Gastrocnemius medialis (tissue), 4 donors: ENCODE measurements around the gene ARHGEF18. TPM values are rescaled to one million over a fixed set of nuclear protein-coding genes. Genes with fewer than 3 reads are reported as not detected.

Source experiments
- ATAC-seq, 2 donors: fragments of 150-250 bp; one replicate each; pipeline ENCODE4 v1.9.1; 2016
- DNase-seq, 2 donors: peaks; one replicate each; pipeline ENCODE4 v3.0.0-alpha.2; 2019
- H3K27ac ChIP-seq, 4 donors: fragments of 200-600 bp; sonication (generic); 1 replicate in 1 of 4; 2 replicates in 3 of 4; pipeline ENCODE4 v1.5.1; 2016 to 2018; ENCODE audit warnings: mild to moderate bottlenecking in 2 of 4, moderate library complexity in 1 of 4
- H3K27me3 ChIP-seq, 3 donors: fragments of 200-600 bp; sonication (generic) in 2 of 3; 1 replicate in 1 of 3; 2 replicates in 2 of 3; pipeline versions ENCODE4 v1.5.1 to v1.6.0; 2016 to 2019; ENCODE audit warnings: mild to moderate bottlenecking in 1 of 3, moderate library complexity in 1 of 3
- H3K36me3 ChIP-seq, 2 donors: fragments of 200-600 bp; sonication (generic) in 1 of 2; one replicate each; pipeline ENCODE4 v1.5.1; 2017 to 2018
- H3K4me1 ChIP-seq, 2 donors: fragments of 200-600 bp; sonication (generic) in 1 of 2; one replicate each; pipeline ENCODE4 v1.5.1; 2016 to 2017; ENCODE audit warnings: mild to moderate bottlenecking in 2 of 2
- H3K4me3 ChIP-seq, 4 donors: fragments of 200-600 bp; sonication (generic) in 3 of 4; 1 replicate in 1 of 4; 2 replicates in 3 of 4; pipeline ENCODE4 v1.5.1; 2016 to 2019; ENCODE audit warnings: mild to moderate bottlenecking in 2 of 4
- H3K9me3 ChIP-seq, 3 donors: fragments of 200-600 bp; sonication (generic) in 2 of 3; 1 replicate in 1 of 3; 2 replicates in 2 of 3; pipeline ENCODE4 v1.5.1; 2016 to 2019
- POLR2A ChIP-seq, 2 donors: fragments of 450-650 bp; IDR thresholded peaks; one replicate each; pipeline ENCODE4 v1.6.1; 2017; ENCODE audit warnings: antibody characterized with exemption in 2 of 2, mild to moderate bottlenecking in 2 of 2, moderate library complexity in 2 of 2
- in situ Hi-C, 4 donors: fragments of 200-750 bp; cut with MboI; loops; one replicate each; pipeline versions ENCODE4 v1.15.0 to v1.8.0; 2017; ENCODE audit warnings: low sequenced_read_pairs in 4 of 4
- intact Hi-C: fragments of 100-400 bp; cut with DNase I; formaldehyde crosslinking; loops from one replicate; pipeline ENCODE4 v1.15.1; 2023; ENCODE audit warnings: low total_unique reads
- total RNA-seq, 4 donors: library from RNA; depleted of rRNA; stranded (reverse); fragments of >200 nt; gene quantifications; one replicate each; pipeline versions ENCODE4 v1.1.0 to v1.2.3, GENCODE V29; 2016
- TF ChIP-seq, protein P1 (sequence below), 5 experiments: fragments of 450-650 bp in 3 of 5; fragments of 200-600 bp in 2 of 5; sonication (generic) in 2 of 5; IDR thresholded peaks in 4 of 5; conservative IDR thresholded peaks in 1 of 5; 1 replicate in 4 of 5; 2 replicates in 1 of 5; pipeline ENCODE4 v1.5.1; 2016 to 2019; ENCODE audit warnings: antibody characterized with exemption in 5 of 5, mild to moderate bottlenecking in 3 of 5, moderate library complexity in 3 of 5

ARHGEF18 gene
- total RNA-seq, 4 donors from 2014 or later = 7.9 to 11.3 (median 10.2) TPM

DNA sequence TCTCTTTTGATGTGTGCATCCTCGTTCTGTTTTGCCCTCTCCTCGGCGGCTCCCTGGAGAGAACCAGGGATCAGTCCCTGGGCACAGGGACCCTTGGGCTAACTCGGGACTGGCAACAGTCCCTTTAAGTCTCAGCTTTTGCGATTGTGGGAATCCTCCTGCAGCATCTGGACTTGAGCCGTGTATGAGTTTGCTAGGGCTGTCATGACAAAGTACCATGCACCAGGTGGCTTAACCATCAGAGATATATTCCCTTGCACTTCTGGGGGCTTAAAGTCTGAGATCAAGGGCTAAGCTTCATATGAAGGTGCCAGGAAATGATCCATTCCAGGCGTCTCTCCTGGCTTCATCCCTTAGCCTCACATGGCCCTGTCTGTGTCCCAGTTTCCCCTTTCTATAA, 34.5 kb downstream of the ARHGEF18 start:
- Histone ChIP-seq H3K4me1 (no peaks in the 10 kb centered on the region), H3K27ac (no peak overlapping the region), H3K36me3 (no peaks in the 10 kb centered on the region), H3K27me3 (no peaks in the 10 kb centered on the region), H3K4me3 (no peak overlapping the region), H3K9me3 (no peaks in the 10 kb centered on the region)
- in situ Hi-C loops = loop anchor here in 1 of 4 donors (25.0 kb wide), 1 partner anchor 154 kb away; the partner anchor contains the start of gene PNPLA6
- intact Hi-C loops = no loop called here
- no peak for DNase-seq
- TF ChIP-seq POLR2A (IDR thresholded peaks at IDR 0.05) = no peak
- TF ChIP-seq, protein P1, sequence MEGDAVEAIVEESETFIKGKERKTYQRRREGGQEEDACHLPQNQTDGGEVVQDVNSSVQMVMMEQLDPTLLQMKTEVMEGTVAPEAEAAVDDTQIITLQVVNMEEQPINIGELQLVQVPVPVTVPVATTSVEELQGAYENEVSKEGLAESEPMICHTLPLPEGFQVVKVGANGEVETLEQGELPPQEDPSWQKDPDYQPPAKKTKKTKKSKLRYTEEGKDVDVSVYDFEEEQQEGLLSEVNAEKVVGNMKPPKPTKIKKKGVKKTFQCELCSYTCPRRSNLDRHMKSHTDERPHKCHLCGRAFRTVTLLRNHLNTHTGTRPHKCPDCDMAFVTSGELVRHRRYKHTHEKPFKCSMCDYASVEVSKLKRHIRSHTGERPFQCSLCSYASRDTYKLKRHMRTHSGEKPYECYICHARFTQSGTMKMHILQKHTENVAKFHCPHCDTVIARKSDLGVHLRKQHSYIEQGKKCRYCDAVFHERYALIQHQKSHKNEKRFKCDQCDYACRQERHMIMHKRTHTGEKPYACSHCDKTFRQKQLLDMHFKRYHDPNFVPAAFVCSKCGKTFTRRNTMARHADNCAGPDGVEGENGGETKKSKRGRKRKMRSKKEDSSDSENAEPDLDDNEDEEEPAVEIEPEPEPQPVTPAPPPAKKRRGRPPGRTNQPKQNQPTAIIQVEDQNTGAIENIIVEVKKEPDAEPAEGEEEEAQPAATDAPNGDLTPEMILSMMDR (IDR thresholded peaks at IDR 0.05 in 4 of 5, conservative IDR thresholded peaks at IDR 0.05 in 1 of 5) = no peak
- no peak for ATAC-seq

DNA sequence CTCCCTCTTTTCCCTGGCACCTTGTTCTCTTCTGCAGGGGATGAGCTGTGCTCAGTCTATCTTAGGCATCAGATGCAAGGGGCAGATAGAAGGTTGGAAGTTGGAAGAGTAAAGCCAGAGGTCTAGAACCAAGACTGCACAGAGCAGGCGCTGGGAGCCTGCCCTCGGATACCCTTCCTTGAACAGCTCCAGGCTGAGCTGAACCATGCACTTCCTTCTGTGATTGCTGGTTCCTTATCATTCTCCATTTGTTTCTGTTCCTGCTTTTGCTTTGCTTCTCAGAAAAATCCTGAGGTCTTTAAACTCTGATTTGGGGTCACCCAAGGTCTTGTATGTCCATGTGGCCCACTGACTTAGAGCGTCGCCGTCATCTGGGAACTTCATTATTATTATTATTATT, 36.3 kb downstream of the ARHGEF18 start:
- no peak overlapping the region for H3K27ac ChIP-seq
- intact Hi-C loops (no loop called here), in situ Hi-C loops (loop anchor here in 1 of 4 donors (25.0 kb wide), 1 partner anchor 152 kb away; the partner anchor contains the start of gene PNPLA6)
- H3K27me3 ChIP-seq = no peaks in the 10 kb centered on the region
- no peak for DNase-seq
- H3K4me1 ChIP-seq = no peaks in the 10 kb centered on the region
- H3K36me3 ChIP-seq = no peaks in the 10 kb centered on the region
- TF ChIP-seq POLR2A (IDR thresholded peaks at IDR 0.05) = no peak
- TF ChIP-seq, protein P1 (IDR thresholded peaks at IDR 0.05 in 4 of 5, conservative IDR thresholded peaks at IDR 0.05 in 1 of 5) = no peak
- H3K4me3 ChIP-seq = no peak overlapping the region
- no peak for ATAC-seq
- no peaks in the 10 kb centered on the region for H3K9me3 ChIP-seq

DNA sequence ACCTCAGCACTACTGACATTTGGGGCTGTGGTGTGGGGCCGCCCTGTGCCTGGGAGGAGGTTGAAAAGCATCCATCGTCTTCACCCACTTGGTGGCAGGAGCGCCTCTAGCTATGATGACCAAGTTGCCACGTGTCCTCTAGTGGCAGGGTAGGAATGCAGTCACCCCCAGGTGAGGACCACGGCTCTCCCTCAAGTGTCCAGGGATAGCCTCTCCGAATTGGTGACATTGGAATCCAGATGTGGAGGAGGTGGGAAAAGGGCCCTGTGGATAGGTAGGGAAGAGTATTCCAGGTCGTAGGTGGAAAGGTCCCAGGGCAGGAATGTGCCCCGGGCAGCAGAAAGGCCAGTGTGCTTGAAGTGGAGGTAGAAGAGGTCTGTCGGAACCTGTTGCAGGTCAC, 37.6 kb downstream of the ARHGEF18 start:
- Histone ChIP-seq H3K27me3 (no peaks in the 10 kb centered on the region), H3K4me1 (no peaks in the 10 kb centered on the region), H3K36me3 (no peaks in the 10 kb centered on the region), H3K9me3 (no peaks in the 10 kb centered on the region), H3K4me3 (no peak overlapping the region), H3K27ac (no peak overlapping the region)
- in situ Hi-C loops = loop anchor here in 1 of 4 donors (25.0 kb wide), 1 partner anchor 151 kb away; the partner anchor contains the start of gene PNPLA6
- ATAC-seq = no peak
- DNase-seq = no peak
- TF ChIP-seq, protein P1 (IDR thresholded peaks at IDR 0.05 in 4 of 5, conservative IDR thresholded peaks at IDR 0.05 in 1 of 5) = no peak
- no peak for TF ChIP-seq POLR2A (IDR thresholded peaks at IDR 0.05)
- intact Hi-C loops = no loop called here

GRCh38 chr19:7386769-7387168, 38.0 kb downstream of the ARHGEF18 start:
- in situ Hi-C loops = loop anchor here in 1 of 4 donors (25.0 kb wide), 1 partner anchor 151 kb away; the partner anchor contains the start of gene PNPLA6
- TF ChIP-seq, protein P1 (IDR thresholded peaks at IDR 0.05 in 4 of 5, conservative IDR thresholded peaks at IDR 0.05 in 1 of 5) = no peak
- TF ChIP-seq POLR2A (IDR thresholded peaks at IDR 0.05) = no peak

More at GRCh38 chr19:7386769-7387168, 38.0 kb downstream of the ARHGEF18 start:
- DNase-seq (no peak), ATAC-seq (no peak)
- Histone ChIP-seq H3K27me3 (no peaks in the 10 kb centered on the region), H3K27ac (no peak overlapping the region), H3K9me3 (no peaks in the 10 kb centered on the region), H3K36me3 (no peaks in the 10 kb centered on the region), H3K4me3 (no peak overlapping the region), H3K4me1 (no peaks in the 10 kb centered on the region)
- intact Hi-C loops = no loop called here
